Stimulated activated CD4-positive, alpha-beta T cell treated with anti-CD3 and anti-CD28 coated beads, Interleukin-12 subunit alpha, Interleukin-12 subunit beta, amount 100 ng/mL, for 24 hours (primary cell): Measurements from ENCODE around the gene AJM1.

Experiments used
- DNase-seq, 2 experiments: peaks; one replicate each; pipeline ENCODE4 v3.0.0-alpha.2; 2020; ENCODE audit warnings: low read depth in 2 of 2

The AJM1 gene

GRCh38 chr9:136808075-136808805, 34.0 kb upstream of the AJM1 start:
- no peak for DNase-seq

GRCh38 chr9:136808806-136809158, 33.5 kb upstream of the AJM1 start:
- DNase-seq, result no peak

DNA sequence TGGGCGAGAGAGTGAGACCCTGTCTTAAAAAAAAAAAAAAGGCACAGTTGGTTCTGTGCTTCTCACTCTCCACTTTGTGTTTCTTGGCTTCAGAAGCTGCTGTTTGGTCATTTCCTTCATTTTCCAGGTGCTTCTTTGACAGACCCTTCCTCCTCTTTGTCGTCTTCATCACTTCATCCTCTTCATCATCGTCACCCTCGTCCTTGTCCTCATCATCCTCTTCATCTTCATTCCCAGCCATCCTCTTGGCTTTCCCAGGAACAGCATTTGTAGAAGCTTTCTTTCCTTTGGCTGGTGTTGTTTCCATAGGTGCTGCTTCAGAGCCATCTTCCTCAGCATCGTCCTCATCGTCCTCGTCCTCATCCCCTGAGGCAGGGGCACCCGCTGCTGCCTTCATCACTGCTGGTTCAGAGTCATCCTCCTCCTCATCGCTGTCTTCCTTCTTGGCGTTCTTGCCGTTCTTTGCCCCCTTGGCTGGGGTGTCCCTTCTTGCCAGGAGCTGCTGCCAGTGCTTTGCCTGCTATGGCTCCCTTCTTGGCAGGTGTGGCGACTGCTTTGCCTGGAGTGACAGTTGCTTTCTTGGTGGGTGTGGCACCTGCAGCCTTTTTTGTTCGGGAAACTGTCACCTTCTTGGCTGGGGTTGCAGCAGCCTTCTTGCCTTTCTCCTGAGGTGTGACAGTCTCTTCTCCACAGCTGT, 27.4 kb upstream of the AJM1 start:
- no peak for DNase-seq

DNA sequence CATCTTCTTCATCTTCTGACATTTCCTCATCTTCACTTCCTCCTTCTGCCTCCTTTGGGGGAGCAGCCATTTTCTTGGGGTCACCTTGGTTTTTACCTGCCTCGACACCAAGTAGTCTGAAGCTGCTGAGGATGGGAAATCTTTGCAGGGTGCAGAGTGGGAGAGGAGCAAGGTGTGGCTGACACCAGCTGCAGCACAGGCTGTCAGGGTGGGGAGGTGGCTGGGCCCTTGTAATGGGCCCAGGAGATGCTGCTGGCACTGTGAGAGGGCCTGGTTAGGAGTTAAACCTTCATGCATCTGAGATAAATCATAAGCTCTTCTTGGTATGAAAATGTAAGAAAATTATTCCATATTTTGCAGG, 26.9 kb upstream of the AJM1 start:
- no peak for DNase-seq

DNA sequence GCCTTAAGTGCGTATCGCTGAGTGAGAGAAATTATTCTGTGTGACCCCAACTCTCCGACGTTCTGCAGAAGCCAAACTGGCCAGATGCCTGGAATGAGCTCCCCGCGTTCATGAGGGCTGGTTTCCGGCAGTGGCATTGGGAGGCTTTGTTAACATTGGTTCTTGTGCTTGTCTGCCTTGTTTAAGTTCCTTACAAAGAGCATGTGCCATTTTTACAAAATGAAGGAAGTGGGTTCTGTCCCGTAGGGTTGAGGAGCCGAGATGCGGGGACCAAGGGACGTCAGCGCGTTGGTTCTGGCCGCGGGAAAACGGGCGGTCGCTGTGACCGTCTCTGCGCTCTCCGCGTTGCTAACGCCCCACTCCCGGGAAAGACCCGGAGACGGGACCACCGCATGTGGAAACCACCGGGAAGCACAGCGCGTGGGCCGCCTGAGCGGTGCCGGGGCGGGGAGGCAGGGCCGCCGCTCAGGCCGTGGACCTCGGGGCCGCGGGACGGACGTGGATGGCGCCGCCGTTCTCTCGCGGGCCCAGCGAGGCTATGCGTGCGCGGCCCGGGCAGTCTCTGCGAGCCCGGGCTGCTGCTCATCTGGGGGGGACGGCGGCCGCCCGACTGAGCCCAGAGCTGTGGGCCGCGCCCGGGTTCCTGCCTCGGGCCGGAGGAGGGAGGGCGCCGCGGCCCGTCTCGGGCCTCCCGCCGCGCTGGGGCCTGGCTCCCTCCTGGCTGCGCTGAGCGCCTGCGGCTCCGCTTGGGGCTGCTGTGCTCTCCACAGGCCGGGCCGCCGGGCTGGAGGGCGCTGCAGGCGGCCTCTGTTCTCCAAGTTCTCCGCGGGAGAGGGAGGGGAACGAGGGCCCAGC, 21.1 kb upstream of the AJM1 start:
- no peak for DNase-seq

DNA sequence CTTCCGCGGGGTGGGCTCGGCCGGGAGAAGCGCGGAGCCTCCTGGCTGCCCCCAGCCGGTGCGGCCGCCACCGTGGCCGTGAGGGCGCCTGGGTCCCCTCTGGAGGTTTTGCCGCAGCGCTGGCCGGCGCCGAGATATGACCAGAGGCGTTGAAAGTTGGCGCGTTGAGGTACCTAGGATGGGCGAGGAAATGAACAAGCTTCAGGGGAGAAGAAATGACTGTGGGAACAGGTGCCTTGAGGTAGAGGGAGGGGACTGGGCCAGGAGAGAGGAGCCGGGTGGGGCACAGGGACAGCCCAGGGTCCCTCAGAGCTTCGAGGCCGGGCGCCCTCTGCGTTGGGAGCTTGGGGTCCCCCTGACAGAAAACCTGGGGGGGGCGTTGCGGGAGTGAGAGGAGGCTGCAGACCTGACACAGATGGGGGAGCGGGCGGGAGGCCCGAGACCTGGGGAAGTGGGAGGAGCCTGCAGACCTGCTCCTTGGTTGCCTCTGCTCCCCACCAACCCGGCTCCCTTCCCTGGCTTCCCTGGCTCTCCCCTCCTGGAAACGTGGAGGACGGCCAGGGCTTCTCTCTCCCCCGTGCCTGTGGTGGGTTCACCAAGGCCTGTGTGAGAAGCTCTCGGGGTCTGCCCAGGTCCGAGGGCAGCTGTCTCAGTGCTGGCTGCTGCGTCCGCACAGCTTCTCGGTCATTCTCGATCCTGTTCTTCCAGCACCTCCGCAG, 20.3 kb upstream of the AJM1 start:
- no peak for DNase-seq

DNA sequence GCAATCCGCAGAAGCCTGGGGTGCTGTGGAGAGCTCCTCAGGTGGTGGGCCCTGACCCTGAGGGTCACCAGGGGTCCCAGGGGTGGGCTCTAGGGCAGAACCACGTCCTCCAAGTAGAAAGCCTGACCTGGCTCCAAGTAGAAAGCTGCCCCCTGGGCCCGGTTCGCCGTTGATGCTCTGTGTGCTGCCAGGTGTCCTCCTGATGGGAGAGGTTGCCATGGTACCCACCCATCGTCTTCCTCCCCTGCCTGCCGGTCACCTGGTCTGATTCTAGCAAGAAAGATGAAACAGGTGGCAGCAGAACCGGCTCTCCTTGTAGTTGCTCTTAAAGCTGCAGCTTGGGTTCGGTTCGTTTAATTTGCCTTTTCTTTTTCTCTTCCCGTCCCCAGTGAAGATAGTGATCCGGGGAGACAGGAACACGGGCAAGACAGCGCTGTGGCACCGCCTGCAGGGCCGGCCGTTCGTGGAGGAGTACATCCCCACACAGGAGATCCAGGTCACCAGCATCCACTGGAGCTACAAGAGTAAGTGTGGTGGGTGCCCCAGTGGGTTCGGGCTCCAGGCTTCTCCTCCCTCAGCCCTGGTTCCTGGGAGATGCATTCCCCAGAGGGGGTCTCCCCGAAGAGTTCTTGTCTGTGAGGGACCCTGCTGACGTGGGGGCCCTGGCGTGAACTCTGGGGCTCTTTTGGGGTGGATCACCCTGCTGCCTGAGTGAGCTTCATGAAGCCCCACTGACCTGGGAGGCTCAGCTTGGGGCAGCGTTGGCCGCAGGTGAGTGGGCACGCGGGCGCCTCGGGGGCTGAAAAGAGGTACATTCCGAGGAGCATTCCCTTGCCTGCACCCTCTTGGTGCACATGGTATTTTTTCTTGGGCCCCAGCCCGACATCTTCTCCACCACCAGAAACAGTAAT, 18.9 kb upstream of the AJM1 start:
- DNase-seq, result no peak

GRCh38 chr9:136824496-136825225, 17.6 kb upstream of the AJM1 start:
- no peak for DNase-seq

GRCh38 chr9:136825295-136826187, 16.7 kb upstream of the AJM1 start:
- no peak for DNase-seq

DNA sequence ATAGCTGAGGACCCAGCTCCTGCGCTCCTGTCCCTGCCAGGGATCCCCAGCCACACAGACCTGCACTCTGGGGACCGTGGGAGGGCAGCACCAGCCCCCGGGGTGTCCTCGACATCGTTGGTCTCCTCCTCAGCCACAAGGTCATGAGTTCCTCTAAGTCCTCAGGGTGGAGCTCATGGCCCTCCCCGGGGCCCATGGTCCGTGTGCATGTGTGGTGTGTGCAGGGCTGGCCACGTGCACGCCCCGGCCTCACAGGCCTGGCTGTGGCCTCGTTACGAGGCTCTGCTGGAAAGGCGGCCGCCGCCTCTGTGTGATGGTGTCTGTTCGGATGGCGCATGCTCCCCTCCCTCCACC, 16.1 kb upstream of the AJM1 start:
- DNase-seq, result no peak

- no peak for DNase-seq
Measured at GRCh38 chr9:136826703-136827582, 15.3 kb upstream of the AJM1 start.

- no peak for DNase-seq
Measured at GRCh38 chr9:136827794-136828473, 14.3 kb upstream of the AJM1 start.

DNA sequence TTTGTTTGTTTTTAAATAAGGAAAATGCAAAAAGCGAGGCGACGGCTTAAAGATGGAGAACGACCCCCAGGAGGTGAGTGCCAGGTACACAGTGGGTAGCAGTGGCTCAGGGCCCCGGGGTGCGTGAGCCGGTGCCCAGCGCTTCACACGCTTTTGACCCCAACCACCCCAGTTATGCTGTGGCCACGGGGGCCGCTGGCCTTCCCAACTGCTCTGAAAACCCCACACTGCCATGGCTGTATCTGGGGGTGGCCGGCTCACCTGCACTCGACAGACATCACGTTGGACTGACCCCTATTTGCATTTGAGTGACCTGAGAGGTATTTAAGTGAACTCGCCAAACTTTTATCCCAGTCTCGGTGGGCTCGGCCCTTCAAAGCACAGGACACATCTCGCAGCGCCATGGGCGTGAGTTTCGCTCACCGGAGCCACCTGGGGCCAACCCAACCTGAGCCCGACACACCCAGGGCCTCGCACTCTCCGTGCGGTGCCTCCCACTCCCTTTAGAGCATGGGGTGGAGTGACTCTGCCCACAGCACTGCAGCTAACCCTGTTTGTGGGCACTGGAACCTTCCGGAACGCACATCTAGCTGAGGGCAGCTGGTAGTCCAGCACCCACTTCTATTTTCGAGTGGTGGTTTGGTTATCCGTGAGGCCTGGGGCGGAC, 13.7 kb upstream of the AJM1 start:
- no peak for DNase-seq

DNA sequence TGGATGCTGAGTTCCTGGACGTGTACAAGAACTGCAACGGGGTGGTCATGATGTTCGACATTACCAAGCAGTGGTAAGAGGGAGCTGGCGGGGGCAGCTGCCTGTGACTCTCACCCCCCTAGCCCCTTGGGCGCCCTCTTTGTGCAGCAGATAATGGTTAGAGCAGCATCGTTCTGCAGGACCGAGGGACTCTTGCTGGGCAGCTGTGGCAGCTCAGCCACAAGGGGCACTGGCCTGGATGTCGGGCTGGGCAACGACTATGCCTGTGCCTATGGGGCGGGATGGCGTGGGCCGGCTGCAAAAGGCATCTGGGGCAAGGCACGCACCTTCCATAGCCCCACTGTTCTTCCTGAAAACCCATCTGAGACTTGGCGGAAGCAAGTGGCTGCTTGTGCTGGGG, 12.9 kb upstream of the AJM1 start:
- DNase-seq, result no peak

DNA sequence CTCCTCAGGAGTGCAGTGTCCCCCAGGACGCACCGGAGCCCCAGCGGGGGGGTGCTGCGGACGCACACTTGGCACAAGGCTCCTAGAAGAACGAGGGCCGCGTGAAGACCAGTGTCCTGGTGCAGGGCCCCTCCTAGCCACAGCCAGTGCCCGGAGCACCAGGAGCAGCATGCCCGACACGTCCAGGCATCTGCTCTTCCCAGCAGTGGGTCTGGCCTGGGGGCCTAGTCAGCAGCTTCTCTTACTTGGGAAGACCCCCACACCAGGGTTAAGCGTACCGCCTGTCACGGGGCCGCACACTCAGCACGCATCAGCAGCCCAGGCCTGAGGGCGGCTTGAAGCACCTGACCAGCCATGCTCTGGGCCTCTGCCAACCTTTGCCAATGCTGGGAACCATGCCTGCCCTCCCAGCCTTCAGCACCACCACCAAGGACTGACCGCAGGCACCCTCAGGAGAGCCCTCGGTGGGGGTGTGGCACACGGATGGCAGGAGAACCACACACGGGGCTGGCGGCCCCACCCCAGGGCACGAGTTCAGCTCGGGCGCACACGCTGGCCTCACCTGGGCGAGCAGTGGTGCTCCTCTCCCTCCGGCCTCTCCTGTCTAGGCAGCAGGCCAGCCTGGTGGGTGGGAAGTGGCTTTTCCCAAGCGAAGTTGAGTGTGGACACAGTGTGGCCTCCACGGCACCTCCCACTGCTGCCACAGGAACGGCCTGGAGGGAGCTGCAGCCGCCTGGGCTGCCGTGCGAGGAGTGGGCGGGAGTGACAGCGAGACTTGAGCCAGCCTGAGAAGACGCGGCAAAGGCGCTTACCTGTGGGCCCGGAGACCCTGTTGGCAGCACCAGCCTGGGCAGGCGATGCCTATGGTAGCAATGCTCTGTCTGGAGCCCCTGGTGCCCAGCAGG, 12.0 kb upstream of the AJM1 start:
- no peak for DNase-seq

DNA sequence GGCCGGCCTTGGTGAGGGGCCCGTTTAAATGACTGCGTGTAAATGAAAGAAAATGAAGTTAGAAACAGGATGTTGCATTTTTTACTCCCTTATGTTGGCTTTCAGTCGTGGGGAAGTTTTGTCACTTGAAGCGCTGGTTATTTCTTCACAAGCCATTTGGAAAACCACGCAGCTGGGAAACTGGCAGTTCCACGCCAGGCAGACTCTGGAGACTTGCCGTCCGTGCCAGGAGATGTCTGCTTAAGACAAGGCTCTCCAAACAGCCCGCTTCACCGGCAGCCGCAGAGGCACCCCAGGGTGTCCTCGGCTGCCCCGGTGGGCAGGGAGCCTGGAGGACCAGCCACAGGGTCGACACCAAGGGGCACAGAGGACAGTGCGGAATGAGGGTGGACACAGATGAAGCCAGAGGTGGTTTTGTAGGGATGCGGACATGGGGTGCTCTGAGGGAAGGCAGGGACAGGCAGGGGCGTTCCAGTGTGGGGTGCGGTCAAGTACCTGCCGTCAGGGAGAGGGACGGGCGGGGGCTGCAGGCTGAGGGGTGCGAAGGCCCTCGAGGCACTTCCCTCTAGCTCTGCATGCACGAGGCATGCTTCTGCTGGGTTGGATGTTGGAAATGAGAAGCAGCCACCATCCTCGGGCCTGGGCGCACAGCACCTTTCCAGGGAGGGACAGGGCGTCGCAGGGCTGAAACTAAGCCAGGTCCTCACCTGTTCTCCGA, 11.1 kb upstream of the AJM1 start:
- no peak for DNase-seq
